ENCODE measurements around the gene NAA38.

Gene NAA38

GRCh38 chr17:7882629-7883028 lies 25.3 kb upstream of the NAA38 start:
- no peaks in the 10 kb centered on the region for H3K9me2 ChIP-seq (ENCODE audit: low read depth, low read length)
- H3K27me3 ChIP-seq (ENCODE audit: insufficient read depth, low read length) = no peaks in the 10 kb centered on the region
- H3K4me1 ChIP-seq (ENCODE audit: insufficient read depth, low read length, severe bottlenecking) = peaks cover 54% of the 10 kb centered on the region
- no peaks in the 10 kb centered on the region for H4K20me1 ChIP-seq (ENCODE audit: insufficient read depth, low read length)
- H3K4me2 ChIP-seq (ENCODE audit: low read length) = peak overlapping the region; percentile 85
- H3K9ac ChIP-seq (ENCODE audit: low read length) = peak overlapping the region; percentile 81
- peak overlapping the region; percentile 60 for H3K4me3 ChIP-seq (ENCODE audit: low read depth, low read length, poor library complexity, severe bottlenecking)
- H3F3A ChIP-seq (ENCODE audit: insufficient read depth, low read length) = peaks cover 12% of the 10 kb centered on the region; the same call in 1 of the 2 replicates
- H3K9me3 ChIP-seq (ENCODE audit: low read length) = no peaks in the 10 kb centered on the region
- TF ChIP-seq, protein P1, sequence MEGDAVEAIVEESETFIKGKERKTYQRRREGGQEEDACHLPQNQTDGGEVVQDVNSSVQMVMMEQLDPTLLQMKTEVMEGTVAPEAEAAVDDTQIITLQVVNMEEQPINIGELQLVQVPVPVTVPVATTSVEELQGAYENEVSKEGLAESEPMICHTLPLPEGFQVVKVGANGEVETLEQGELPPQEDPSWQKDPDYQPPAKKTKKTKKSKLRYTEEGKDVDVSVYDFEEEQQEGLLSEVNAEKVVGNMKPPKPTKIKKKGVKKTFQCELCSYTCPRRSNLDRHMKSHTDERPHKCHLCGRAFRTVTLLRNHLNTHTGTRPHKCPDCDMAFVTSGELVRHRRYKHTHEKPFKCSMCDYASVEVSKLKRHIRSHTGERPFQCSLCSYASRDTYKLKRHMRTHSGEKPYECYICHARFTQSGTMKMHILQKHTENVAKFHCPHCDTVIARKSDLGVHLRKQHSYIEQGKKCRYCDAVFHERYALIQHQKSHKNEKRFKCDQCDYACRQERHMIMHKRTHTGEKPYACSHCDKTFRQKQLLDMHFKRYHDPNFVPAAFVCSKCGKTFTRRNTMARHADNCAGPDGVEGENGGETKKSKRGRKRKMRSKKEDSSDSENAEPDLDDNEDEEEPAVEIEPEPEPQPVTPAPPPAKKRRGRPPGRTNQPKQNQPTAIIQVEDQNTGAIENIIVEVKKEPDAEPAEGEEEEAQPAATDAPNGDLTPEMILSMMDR (IDR thresholded peaks at IDR 0.05; ENCODE audit: low read length) = no peak
- no peak for TF ChIP-seq EZH2 (IDR thresholded peaks at IDR 0.05; ENCODE audit: borderline replicate concordance, low read length)
- H3K79me2 ChIP-seq (ENCODE audit: insufficient read depth, low read length) = peaks cover 17% of the 10 kb centered on the region
- peaks cover 24% of the 10 kb centered on the region for H3K36me3 ChIP-seq (ENCODE audit: insufficient read depth, low read length)
- H2AFZ ChIP-seq (ENCODE audit: low read length) = no peak overlapping the region
- peak overlapping the region; percentile 97 for H3K27ac ChIP-seq (ENCODE audit: low read depth, low read length, poor library complexity, severe bottlenecking)

- H3K4me2 ChIP-seq (ENCODE audit: low read length) = peak overlapping the region; percentile 85
Observed at GRCh38 chr17:7882068-7882467, 24.7 kb upstream of the NAA38 start.

DNA sequence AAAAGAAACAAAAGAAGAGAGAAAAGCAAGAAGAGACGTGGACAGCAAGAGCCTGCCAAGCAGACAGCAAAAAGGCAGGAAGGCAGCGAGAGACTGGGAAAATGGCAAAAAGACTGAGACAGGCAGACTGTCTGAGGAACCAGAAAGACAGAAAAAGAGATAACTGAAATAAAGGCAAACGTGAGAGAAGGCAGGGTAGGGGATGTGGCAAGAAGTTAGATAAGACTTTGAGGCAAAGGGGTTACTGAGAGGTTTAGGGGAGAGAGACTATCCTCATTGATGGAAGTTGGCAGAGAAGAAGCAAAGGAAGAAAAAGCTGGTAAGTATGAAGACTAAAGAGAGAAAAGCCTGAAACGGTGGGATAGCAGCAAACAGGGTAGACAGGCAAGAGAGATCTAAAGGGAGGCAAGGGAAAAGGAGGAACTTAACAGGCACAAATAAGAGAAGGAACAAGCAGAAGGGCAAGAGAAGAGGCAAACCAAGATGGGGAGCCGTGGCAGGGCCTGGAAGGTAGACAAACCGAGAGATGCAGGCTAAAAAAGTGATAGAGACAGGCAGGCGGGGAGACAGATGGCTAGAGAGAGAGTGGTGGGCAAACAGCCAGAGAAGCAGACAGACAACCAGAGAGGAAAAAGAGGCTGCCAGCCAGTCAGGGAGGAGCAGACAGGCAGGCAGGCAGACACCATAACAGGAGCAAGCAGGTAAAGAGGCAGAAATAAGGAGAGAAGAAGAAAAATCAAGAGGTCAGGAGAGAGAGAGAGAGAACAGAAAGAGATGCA lies 24.1 kb upstream of the NAA38 start:
- peaks cover 46% of the 10 kb centered on the region for H3K4me1 ChIP-seq (ENCODE audit: insufficient read depth, low read length, severe bottlenecking)
- peaks cover 10% of the 10 kb centered on the region for H3K79me2 ChIP-seq (ENCODE audit: insufficient read depth, low read length)
- no peaks in the 10 kb centered on the region for H3K9me3 ChIP-seq (ENCODE audit: low read length)
- no peaks in the 10 kb centered on the region for H4K20me1 ChIP-seq (ENCODE audit: insufficient read depth, low read length)
- H3K27me3 ChIP-seq (ENCODE audit: insufficient read depth, low read length) = no peaks in the 10 kb centered on the region
- peak overlapping the region; percentile 85 for H3K4me2 ChIP-seq (ENCODE audit: low read length)
- H3K36me3 ChIP-seq (ENCODE audit: insufficient read depth, low read length) = peaks cover 29% of the 10 kb centered on the region
- TF ChIP-seq, protein P1 (IDR thresholded peaks at IDR 0.05; ENCODE audit: low read length) = no peak
- TF ChIP-seq EZH2 (IDR thresholded peaks at IDR 0.05; ENCODE audit: borderline replicate concordance, low read length) = no peak
- peak overlapping the region; percentile 81 for H3K9ac ChIP-seq (ENCODE audit: low read length)
- peak overlapping the region; percentile 97 for H3K27ac ChIP-seq (ENCODE audit: low read depth, low read length, poor library complexity, severe bottlenecking)
- H3F3A ChIP-seq (ENCODE audit: insufficient read depth, low read length) = peaks cover 12% of the 10 kb centered on the region; the same call in 1 of the 2 replicates
- no peak overlapping the region for H2AFZ ChIP-seq (ENCODE audit: low read length)
- H3K4me3 ChIP-seq (ENCODE audit: low read depth, low read length, poor library complexity, severe bottlenecking) = peak overlapping the region; percentile 60
- H3K9me2 ChIP-seq (ENCODE audit: low read depth, low read length) = no peaks in the 10 kb centered on the region

More at GRCh38 chr17:7882068-7882467, 24.7 kb upstream of the NAA38 start:
- Histone ChIP-seq H3F3A (ENCODE audit: insufficient read depth, low read length) (peaks cover 12% of the 10 kb centered on the region; the same call in 1 of the 2 replicates), H3K36me3 (ENCODE audit: insufficient read depth, low read length) (peaks cover 28% of the 10 kb centered on the region), H3K79me2 (ENCODE audit: insufficient read depth, low read length) (peaks cover 16% of the 10 kb centered on the region), H3K9me2 (ENCODE audit: low read depth, low read length) (no peaks in the 10 kb centered on the region), H3K4me3 (ENCODE audit: low read depth, low read length, poor library complexity, severe bottlenecking) (peak overlapping the region; percentile 60), H3K9me3 (ENCODE audit: low read length) (no peaks in the 10 kb centered on the region), H4K20me1 (ENCODE audit: insufficient read depth, low read length) (no peaks in the 10 kb centered on the region), H2AFZ (ENCODE audit: low read length) (no peak overlapping the region), H3K9ac (ENCODE audit: low read length) (peak overlapping the region; percentile 81), H3K27ac (ENCODE audit: low read depth, low read length, poor library complexity, severe bottlenecking) (peak overlapping the region; percentile 97), H3K4me1 (ENCODE audit: insufficient read depth, low read length, severe bottlenecking) (peaks cover 51% of the 10 kb centered on the region), H3K27me3 (ENCODE audit: insufficient read depth, low read length) (no peaks in the 10 kb centered on the region)
- TF ChIP-seq, protein P1 (IDR thresholded peaks at IDR 0.05; ENCODE audit: low read length) = no peak
- no peak for TF ChIP-seq EZH2 (IDR thresholded peaks at IDR 0.05; ENCODE audit: borderline replicate concordance, low read length)

Data from OCI-LY1 (cell line).